Memory B cell (primary cell): ENCODE measurements around the gene PARP16.
A peak's percentile ranks its signal among the peaks of the same experiment; 100 is the strongest.

Experiments used
- ATAC-seq: fragments of 150-1000 bp; cut with Tn5 transposase; 2 replicates; pipeline ENCODE4 v1.10.0; 2021; ENCODE audit warnings: low read depth, mild to moderate bottlenecking, moderate library complexity
- DNase-seq, 2 donors: peaks; one replicate each; pipeline ENCODE4 v3.0.0; 2022; ENCODE audit warnings: low spot score in 2 of 2
- H3K27ac Mint-ChIP-seq: one replicate; pipeline ENCODE4 v1.8.0; 2022; ENCODE audit warnings: mild to moderate bottlenecking, moderate library complexity, mixed read lengths
- H3K27me3 Mint-ChIP-seq: one replicate; pipeline ENCODE4 v1.8.0; 2022; ENCODE audit warnings: mixed read lengths
- H3K36me3 Mint-ChIP-seq: one replicate; pipeline ENCODE4 v1.8.0; 2022; ENCODE audit warnings: mild to moderate bottlenecking, mixed read lengths
- H3K4me1 Mint-ChIP-seq: one replicate; pipeline ENCODE4 v1.8.0; 2022; ENCODE audit warnings: mixed read lengths
- H3K4me3 Mint-ChIP-seq: one replicate; pipeline ENCODE4 v1.8.0; 2022; ENCODE audit warnings: mild to moderate bottlenecking, moderate library complexity, mixed read lengths
- H3K9me3 Mint-ChIP-seq: one replicate; pipeline ENCODE4 v1.8.0; 2022; ENCODE audit warnings: mixed read lengths

The PARP16 gene

DNA sequence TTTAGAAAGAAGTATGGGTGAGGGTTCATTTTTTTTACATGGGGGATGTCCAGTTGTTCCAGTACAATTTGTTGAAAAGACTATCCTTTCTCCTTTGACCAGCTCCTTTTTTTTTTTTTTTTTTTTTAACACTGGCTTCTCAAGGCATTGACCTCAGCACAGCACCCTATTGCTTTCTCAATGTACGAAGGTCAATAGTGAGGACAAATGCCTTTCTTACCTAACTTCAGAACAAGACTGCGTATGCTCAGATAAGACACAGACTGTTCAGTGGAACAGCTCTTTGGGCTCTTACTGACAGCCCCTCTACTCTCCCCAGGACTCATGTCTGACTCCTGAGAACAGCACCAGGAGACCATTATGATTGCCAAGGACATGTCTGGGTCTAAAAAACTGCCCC is 65.0 kb downstream of the PARP16 start:
- H3K36me3 Mint-ChIP-seq = no peaks in the 10 kb centered on the region
- H3K9me3 Mint-ChIP-seq = no peaks in the 10 kb centered on the region
- DNase-seq = no peak
- no peak overlapping the region for H3K4me3 Mint-ChIP-seq
- H3K27ac Mint-ChIP-seq = no peak overlapping the region
- peaks cover 2% of the 10 kb centered on the region for H3K27me3 Mint-ChIP-seq
- no peaks in the 10 kb centered on the region for H3K4me1 Mint-ChIP-seq
- no peak for ATAC-seq

DNA sequence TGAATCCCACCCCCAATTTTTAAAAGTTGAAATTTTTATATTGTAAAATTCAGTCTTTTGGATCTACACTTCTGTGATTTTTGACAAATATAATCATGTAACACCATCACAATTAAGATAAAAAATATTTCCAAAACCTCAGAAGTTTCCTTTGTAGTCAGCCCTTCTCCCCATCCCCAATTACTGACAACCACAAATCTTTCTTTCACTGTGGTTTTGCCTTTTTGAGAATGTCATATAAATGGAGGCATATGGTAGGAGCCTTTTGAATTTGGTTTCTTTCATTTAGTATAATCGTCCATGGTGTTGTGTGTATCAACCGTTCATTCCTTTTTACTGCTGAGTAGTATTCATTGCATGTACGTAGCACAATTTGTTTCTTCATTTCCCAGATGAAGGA is 67.5 kb downstream of the PARP16 start:
- ATAC-seq (no peak), DNase-seq (no peak)
- Mint-ChIP-seq H3K4me1 (no peaks in the 10 kb centered on the region), H3K4me3 (no peak overlapping the region), H3K27me3 (no peaks in the 10 kb centered on the region), H3K27ac (no peak overlapping the region), H3K36me3 (no peaks in the 10 kb centered on the region), H3K9me3 (no peaks in the 10 kb centered on the region)

DNA sequence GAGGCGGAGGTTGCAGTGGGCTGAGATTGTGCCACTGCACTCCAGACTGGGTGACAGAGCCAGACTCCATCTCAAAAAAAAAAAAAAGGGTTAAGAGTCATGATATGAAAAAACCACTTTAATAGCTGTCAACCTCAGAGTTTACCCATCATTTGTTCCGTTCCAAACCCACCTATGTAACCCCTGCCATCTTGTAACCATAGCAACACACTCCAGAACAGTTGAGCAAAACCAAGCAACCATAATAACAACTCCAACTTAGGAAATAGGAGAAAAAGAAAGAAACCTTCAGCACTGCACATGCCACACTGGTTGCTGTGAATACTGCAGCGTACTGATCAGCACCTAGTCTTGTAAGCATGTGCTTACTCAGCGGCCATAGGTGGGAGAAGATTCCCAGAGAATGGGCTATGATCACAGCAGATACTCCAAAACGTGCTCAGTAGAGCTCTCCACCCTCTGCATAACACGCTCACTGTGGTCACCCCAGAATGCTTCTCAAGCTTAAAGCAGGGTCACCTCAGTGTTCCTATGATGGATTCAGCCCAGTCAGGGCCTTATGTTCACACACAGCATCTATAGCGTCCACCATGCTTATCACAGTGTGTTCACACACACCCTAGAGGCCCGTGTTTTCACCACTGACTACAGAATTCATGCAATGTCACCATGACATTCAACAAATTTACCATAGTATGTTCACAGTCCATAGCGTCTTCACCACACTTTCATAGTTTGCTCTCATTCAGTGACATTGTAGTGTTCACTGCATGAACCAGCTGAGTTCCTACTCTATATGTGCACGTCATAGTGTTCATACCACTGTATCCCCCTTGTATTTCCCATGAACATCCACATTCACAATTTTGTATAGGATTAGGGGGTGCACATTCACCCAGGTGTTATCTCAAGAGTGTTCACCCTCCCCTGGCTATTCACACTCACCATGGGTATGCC is 68.9 kb downstream of the PARP16 start:
- no peaks in the 10 kb centered on the region for H3K36me3 Mint-ChIP-seq
- H3K9me3 Mint-ChIP-seq = no peaks in the 10 kb centered on the region
- no peak overlapping the region for H3K27ac Mint-ChIP-seq
- H3K27me3 Mint-ChIP-seq = no peaks in the 10 kb centered on the region
- H3K4me3 Mint-ChIP-seq = no peak overlapping the region
- no peak for DNase-seq
- no peak for ATAC-seq
- H3K4me1 Mint-ChIP-seq = no peaks in the 10 kb centered on the region

DNA sequence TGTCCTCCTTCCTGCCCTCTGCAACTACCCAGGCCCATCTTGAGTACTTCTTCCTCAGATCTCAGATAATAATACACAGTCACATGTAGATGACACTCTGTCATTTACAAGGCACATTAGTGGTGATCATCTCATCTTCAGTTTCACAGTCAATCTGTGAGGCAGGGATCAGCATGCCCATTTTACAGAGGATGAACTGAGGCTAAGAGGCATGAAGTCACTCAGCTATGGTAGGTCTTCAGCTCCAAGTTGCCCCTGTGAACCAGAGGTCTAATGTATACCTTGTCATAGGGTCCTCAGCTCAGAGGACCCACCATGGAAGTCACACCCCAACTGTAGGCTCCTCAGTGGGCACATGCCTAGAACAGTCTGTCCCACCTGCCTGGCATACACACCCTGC is 71.2 kb downstream of the PARP16 start:
- Mint-ChIP-seq H3K4me1 (peaks cover 5% of the 10 kb centered on the region), H3K4me3 (no peak overlapping the region), H3K27me3 (no peaks in the 10 kb centered on the region), H3K9me3 (no peaks in the 10 kb centered on the region), H3K27ac (no peak overlapping the region), H3K36me3 (no peaks in the 10 kb centered on the region)
- DNase-seq = no peak
- ATAC-seq = no peak

DNA sequence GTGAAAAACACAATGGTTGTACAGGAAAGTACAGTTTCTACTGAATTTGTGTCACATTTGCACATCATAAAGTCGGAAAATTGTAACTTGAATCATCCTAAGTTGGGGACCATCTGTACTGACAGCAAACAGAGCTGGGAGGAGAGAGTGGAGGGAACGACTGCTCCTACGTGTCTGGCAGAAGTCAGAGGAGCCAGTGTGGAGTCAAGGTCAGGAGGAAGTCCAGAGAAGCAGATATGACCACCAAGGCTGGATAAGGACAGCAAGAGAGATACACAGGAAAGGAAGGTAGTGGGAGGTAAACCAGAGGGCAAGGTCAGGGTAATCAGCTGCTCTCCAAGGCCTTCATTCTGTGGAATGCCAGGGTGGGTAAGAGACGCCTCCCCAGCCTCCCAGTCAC is 72.7 kb downstream of the PARP16 start:
- Mint-ChIP-seq H3K9me3 (no peaks in the 10 kb centered on the region), H3K36me3 (no peaks in the 10 kb centered on the region), H3K27ac (no peak overlapping the region), H3K4me1 (peaks cover 5% of the 10 kb centered on the region), H3K27me3 (no peaks in the 10 kb centered on the region), H3K4me3 (no peak overlapping the region)
- DNase-seq (no peak), ATAC-seq (no peak)

DNA sequence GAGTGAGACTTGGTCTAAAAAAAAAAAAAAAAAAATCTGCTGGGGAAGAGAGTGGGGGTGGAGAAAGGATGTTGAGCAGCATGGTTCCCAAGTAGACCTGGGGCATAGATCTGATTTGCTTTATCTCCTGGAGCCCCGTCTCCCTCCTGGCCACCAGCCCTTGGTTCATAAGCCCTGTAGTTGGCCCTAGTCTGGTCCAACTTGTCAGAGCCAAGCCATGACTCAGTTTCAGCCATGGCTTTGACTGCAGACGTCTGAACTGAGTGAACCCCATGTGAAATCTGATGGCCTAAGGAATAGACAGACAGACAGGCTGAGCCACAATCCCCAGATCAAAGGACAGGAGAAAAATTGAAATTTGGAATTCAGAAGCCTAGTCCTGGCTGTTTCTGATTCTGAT is 73.4 kb downstream of the PARP16 start:
- DNase-seq (no peak), ATAC-seq (no peak)
- Mint-ChIP-seq H3K4me3 (no peak overlapping the region), H3K27me3 (no peaks in the 10 kb centered on the region), H3K9me3 (no peaks in the 10 kb centered on the region), H3K4me1 (peaks cover 5% of the 10 kb centered on the region), H3K36me3 (no peaks in the 10 kb centered on the region), H3K27ac (no peak overlapping the region)

DNA sequence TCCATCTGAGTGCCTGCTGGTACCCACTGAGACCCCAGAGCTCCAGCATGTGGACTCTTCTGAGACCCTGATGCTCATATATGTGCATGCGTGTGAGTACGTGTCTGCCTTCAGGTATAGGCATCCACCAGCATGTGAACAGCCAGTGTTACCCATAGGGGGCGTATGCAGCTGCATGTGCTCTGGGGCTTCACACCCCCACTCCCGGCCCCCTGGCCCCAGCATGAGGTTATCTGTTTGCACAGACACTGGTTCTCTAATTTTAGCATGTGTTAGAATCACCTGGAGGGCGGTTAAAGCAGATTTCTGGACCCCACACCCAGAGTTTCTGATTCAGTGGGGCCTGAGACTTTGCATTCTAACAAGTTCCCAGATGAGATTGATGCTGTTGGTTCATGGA is 74.6 kb downstream of the PARP16 start:
- Mint-ChIP-seq H3K4me1 (peaks cover 5% of the 10 kb centered on the region), H3K4me3 (no peak overlapping the region), H3K36me3 (no peaks in the 10 kb centered on the region), H3K27me3 (peaks cover 4% of the 10 kb centered on the region), H3K27ac (no peak overlapping the region), H3K9me3 (no peaks in the 10 kb centered on the region)
- ATAC-seq (peak; percentile 77), DNase-seq (peak; percentile 11 to 18)

DNA sequence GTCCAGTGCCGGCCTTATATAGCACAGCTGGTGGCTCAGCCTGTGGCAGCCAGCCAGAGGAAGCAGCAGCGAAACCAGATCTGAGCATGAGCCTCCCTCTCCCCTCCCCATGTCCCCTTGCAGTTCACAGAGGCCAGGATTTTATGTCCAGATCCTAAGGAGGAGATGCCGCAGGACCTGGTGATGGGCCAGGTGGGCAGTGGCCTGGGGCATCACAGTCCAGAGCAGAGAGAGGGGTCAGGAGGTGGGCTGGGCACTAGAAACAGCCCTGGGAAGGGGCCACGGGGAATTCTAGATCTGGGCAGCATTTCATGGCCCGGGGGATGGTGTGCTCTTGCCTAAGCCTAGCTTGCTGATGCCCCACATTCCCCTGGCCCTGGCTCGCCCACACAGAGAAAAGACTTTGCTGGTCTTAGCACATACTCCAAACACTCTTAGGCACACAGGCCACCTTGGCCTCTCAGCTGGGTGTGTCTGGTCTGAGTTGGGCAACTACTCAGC is 75.2 kb downstream of the PARP16 start:
- peaks cover 5% of the 10 kb centered on the region for H3K4me1 Mint-ChIP-seq

DNA sequence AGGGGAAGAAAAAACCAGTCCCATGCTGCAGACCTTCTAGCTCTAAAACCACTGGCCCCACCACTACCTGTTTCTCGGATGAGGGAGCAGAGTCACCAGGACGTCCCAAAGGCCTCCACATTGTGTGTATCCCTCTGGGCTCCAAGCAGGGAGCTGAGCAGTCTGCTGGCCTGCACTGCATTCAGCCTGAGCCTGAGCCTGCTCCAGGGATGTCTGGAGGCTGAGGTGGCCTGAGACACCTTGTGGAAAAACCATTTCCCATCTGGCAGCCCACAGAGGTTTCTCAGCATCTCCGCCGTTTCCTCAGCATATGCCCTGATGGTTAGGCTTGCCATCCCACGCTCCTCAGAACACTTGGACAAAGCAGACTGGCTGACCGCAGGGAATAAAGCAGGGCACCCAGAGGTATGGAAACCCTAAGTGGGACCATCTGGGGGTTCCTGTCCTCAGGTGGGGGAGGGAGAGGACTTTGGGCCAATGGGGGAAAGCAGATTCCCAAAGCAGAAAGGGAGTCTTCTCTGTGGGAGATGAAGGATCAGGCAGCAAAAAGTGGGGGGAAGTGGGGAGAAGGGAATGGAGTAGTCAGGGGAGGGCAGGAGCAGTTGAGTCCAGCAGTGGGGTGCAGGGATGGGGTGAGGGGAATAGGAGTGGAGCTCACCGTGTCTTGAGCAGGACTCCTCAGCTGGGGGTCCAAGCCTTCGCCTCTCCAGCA is 75.8 kb downstream of the PARP16 start, which contains the start of gene CILP:
CILP (minus strand) TSS at position 704 of the 712 bp plus-strand sequence. CDS start 1,718 bp downstream, outside the sequence.
- H3K27ac Mint-ChIP-seq = no peak within 1 kb of the TSS
- H3K27me3 Mint-ChIP-seq = peaks cover 6% of the 10 kb centered on the region
- H3K36me3 Mint-ChIP-seq = no peaks in the 10 kb centered on the region
- no peak within 1 kb of the TSS for H3K4me3 Mint-ChIP-seq
- ATAC-seq (no peak), DNase-seq (no peak)
- peaks cover 5% of the 10 kb centered on the region for H3K4me1 Mint-ChIP-seq
- no peaks in the 10 kb centered on the region for H3K9me3 Mint-ChIP-seq

More for the DNA sequence above, 75.2 kb downstream of the PARP16 start:
- DNase-seq (no peak), ATAC-seq (no peak)
- no peak overlapping the region for H3K4me3 Mint-ChIP-seq
- no peaks in the 10 kb centered on the region for H3K36me3 Mint-ChIP-seq
- H3K27me3 Mint-ChIP-seq = peaks cover 6% of the 10 kb centered on the region
- H3K27ac Mint-ChIP-seq = no peak overlapping the region
- no peaks in the 10 kb centered on the region for H3K9me3 Mint-ChIP-seq

DNA sequence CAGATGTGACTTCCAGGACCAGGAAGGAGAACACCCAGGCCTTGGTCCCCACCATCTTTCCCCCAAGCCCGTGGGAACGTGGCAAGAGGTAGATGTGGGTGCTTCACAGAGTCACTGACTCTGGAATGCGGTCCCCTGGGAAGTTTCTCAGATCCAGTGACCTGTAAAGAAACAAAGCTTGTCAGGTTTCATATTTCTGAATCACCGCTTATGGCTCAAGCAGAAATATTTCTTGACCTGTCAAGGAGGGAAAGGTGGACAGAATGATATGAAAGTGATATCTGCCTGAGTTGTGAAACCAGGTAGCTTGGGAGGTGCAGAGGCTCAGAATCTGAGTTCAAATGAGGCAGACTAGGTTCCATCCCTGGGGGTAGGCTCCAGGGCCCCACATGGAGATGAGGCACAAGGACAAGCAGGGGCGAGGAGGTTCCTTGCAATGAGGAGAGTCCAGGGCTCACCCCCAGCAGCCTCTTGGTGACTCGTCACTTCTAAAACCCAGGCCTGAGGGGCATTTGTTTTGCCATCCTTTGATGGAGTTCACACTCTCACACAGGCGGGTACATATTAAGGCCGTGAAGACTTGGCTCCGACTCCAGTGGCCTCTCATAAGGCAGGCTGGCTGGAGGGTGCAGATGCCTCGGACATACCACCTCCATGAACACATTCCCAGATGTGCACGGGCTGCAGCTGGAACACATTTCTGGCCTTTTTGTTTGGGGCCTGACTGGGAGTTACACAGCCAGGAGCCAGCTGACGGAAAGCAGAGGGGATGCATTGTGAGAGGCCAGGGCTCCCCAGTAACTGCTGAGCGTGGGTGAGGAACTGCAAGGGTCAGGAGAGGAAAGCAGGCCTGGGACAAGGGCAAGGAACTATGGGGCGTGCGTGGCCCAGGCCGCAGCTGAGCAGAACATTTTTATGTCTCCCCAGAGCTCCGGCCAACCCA is 76.7 kb downstream of the PARP16 start:
- ATAC-seq (no peak), DNase-seq (no peak)
- Mint-ChIP-seq H3K36me3 (no peaks in the 10 kb centered on the region), H3K27ac (no peak overlapping the region), H3K4me1 (peaks cover 5% of the 10 kb centered on the region), H3K27me3 (peaks cover 6% of the 10 kb centered on the region), H3K4me3 (no peak overlapping the region), H3K9me3 (no peaks in the 10 kb centered on the region)

DNA sequence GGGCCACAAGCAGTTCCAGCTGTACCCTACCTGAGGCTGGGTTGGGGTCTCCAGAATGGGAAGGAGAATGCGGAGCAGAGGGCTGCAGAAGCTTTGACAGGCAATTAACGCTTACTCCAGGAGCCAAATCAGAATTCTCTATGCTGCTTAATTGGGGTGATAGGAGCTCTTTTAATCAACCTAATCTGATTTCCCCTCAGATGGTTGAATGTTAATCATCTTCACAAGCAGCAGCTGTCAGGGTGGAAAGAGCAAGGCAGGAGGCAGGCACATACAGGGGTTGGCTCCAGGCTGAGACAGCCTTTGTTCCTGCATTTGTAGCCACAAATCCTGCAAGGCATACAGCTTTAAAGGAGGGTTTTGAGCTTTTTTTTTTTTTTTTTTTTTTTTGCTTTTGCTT is 78.0 kb downstream of the PARP16 start:
- Mint-ChIP-seq H3K27ac (no peak overlapping the region), H3K27me3 (peaks cover 8% of the 10 kb centered on the region), H3K4me1 (peaks cover 5% of the 10 kb centered on the region), H3K4me3 (no peak overlapping the region), H3K36me3 (no peaks in the 10 kb centered on the region), H3K9me3 (no peaks in the 10 kb centered on the region)
- ATAC-seq = no peak
- no peak for DNase-seq
